DMS79 treated with DMSO at 0.1 percent for 48 hours (cell line): ENCODE data around the gene RPS25.
"Not testable (repeated sequence)": the region's sequence is repeated elsewhere in the genome, so short reads cannot be mapped to it uniquely, and the experiment has no call there.

Experiments used
- DNase-seq: peaks from one replicate; lab custom pipeline; 2025; lab: John Stamatoyannopoulos, UW

Gene RPS25

DNA sequence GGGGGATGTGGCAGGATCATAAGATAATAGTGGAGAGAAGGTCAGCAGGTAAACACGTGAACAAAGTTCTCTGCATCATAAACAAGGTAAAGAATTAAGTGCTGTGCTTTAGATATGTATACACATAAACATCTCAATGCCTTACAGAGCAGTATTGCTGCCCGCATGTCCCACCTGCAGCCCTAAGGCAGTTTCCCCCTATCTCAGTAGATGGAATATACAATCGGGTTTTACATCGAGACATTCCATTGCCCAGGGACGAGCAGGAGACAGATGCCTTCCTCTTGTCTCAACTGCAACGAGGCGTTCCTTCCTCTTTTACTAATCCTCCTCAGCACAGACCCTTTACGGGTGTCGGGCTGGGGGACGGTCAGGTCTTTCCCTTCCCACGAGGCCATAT lies 21.3 kb upstream of the RPS25 start:
- DNase-seq: not testable (repeated sequence)

DNA sequence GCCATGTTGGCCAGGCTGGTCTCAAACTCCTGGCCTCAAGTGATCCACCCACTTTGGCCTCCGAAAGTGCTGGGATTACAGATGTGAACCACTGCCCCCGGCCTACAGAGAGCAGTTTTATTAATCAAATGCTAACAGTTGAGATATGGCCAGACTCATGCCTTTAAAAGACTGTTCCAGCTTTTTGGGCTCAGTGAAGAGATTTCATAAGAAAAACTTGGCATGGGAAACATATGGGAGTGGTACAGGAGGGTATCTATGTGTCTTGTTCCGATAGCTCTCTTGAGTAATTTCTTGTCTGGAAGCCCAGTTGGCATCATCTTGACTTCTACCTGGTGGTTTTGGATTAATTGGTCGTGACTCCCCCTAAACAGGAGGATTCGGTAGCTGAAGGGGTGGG lies 20.7 kb upstream of the RPS25 start:
- DNase-seq: no peak

DNA sequence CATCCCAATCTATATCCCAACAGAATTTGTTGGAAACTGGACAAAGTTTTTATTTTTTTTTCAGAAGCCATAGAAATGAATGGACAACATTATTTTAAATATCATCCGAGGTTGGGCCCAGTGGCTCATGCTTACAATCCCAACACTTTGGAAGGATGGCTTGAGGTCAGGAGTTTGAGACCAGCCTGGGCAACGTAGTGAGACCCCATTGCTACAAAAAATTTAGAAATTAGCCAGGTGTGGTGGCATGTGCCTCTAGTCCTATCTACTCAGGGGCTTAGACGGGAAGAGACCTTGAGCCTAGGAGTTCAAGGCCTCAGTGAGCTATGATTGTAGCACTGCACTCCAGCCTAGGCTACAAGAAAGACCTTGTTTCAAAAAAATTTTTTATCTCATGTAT lies 16.7 kb upstream of the RPS25 start:
- DNase-seq: no peak

DNA sequence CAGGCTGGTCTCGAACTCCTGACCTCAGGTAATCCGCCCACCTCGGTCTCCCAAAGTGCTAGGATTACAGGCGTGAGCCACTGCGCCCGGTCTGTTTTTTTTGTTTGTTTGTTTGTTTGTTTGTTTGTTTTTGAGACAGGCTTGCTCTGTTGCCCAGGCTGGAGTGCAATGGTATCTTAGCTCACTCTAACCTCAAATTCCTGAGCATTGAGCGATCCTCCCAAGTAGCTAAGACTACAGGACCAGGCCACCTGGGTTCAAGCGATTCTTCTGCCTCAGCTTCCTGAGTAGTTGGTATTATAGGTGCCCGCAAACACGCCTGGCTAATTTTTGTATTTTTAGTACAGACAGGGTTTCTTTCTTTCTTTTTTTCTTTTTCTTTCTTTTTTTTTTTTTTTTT lies 15.3 kb upstream of the RPS25 start:
- DNase-seq: not testable (repeated sequence)

DNA sequence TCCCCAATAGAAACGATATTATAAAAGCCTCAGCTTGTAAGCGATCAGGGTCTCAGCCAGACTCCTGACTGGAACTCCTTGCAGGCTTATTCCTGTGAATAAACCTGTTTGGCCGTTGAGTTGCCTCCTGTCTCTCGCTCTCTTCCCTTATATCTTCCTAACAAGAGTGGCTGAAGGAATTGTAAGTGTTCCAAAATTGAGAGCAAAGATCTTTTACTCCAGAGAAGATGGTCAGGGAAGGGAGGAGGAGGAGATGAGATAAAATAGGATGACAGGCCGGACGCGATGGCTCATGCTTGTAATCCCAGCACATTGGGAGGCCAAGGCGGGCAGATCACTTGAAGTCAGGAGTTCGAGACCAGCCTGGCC lies 13.8 kb upstream of the RPS25 start:
- no peak for DNase-seq

DNA sequence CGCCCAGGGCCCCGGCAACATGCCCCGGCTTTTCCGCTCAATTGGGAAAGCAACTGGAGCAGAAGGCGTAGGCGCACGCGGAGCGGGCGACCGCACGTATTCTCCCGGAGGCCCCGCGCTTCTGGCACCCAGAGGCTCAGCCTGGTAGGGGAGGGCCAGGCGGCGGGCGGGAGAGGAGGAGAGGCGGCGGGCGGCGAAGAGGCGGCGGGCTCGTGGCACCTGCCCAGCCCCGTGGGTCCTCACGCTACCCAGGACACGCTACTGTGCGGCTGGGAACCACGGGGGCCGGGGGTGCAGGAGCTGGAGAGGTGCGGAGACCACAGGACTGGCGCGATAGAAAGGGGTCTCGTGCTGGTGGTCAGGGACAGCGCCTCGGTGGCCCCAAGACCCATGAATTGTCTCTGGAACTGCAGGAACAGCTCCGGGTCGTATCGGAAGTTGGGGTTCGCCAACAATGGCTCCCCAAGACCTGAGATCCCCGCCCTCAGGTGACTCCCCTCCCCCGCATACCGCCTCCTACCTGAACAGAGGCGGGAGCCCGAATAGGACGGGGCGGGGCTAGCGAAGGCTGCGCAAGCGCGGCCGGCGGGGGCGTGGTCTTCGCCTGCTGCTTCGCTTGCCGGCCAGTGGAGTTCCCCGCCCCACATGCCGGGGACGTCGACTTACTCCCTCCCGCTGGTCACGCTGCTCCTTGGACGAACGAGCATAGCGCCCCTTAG lies 12.3 kb upstream of the RPS25 start, which contains the start of gene SLC37A4:
Gene SLC37A4, minus strand, starts transcription at position 549 of the 719 bp plus-strand sequence.
- DNase-seq: peak; percentile 98

DNA sequence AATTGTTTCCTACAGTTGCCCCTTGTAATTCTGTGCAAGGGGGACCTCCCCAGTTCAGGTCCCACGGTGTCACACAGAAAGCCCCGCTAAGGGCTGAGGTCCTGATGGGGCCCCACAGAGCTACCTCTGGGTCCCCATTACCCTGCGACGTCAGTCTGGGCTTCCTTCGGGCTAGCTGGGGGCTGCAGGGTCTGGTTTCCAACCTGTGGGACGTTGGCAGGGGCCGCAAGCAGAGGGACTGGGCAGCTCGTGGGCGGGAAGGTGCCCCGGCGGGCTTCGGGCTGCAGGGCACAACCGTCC lies 11.8 kb upstream of the RPS25 start:
- DNase-seq: no peak

DNA sequence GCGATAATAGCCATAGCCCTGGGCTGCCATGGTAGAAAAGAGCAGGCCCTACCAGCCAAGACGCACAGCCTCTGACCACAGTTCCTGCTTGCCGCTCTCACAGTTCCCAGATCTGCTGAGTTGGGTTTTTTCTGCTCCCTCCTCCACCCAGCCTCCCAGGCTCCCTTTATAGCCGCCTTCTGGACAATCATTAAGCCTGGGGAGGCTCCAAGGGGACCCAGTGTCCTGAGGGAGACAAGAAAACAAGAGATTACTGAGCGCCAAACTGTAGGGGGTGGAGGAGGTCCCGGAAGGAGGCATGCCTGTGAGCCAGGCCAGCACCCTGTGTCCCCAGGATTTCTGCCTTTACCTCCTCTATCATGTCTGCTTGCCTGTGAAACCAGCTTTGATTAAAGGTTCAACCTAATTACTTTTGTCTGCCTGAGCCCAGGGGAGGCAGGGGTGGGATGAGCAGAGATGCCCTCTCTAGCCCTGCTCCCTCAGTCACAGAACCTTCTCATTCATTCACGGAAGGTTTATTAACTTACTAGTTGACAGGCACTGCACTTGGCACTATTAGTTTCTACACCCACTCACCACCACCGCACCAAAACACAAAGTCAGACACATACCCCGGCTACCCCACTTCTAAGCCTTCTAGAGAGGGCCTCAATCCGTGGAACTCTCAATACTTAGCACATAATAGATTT lies 11.3 kb upstream of the RPS25 start:
- DNase-seq: peak; percentile 28

DNA sequence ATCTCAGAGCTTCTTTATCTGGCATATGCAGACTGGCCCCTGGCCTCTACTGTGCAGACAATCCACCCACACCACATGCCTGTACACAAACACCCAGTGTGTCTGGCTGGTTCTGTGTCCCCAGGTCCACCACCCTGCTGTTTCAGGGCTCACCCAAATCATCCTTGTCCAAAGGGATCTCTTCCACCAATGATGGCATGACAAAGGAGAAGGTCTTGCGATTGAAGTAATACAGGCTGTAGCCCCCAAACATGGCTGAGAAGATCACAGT lies 10.9 kb upstream of the RPS25 start:
- DNase-seq: no peak

DNA sequence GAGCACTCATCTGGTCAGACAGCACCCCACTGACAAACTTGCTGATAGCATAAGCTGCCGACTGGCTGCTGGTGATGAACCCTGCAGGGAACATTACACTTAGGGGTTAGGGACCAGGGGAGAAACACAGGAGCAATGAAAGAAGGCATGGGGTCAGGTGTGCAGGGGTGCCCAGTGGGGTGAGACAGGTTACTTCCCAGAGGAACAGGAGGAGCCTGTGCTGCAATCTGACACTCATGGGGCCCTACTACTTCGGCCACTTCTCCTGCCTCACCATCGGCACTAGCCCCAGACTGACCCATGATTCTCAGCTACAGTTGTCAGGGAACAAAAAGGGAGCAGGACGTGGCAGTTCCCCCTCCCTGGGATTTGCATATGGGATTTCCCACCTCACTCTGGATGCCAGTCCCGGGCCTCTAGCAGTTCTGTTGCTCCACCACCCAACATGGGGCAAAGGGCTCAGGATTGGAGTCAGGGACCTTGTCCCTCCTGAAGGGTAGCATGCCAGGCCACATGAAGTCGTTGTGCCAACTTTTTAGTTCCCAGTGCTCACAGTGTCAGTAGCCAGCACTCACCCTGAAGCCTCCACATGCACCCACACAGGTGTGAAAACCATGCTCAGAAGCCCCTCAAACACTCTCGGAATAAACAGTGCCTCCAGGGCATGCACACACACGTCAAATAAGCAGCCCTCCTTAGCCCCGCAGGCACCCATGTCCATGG lies 10.4 kb upstream of the RPS25 start:
- no peak for DNase-seq

DNA sequence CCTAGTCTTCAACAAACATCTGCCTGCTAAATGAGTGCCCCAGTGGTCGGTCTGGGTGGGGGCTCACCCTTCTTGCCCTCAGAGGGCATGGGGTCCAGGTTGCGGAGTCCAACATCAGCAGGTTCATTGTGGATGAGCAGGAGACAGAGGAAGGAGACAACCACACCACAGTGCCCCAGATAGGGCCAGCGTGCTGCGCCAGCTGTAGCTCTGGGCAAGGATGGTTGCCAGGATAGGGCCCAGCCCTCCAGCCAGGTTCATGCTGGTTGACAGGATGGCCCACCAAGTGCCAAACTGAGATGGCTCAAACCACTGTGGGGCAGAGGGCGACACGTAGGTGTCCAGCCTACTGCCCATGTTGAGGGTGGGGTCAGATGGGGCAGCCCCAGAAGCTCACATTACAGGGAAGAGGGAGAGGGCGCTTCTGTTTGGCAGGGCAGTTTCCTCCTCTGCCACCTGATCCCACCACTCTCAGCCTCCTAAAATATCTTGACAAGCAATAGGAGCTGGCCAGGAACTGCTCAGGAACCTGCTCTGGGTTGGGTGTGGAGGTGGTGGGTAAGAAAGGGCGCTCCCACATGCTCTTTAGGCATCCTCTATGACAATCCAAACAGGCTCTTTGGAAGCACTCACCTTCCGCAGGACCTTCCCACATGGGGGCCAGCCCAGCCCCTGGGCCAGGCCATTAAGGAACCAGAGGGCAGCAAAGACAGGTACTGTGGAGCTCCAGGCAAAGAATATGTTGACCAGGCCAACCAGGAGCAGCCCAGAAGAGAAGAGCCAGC lies 9.6 kb upstream of the RPS25 start:
- no peak for DNase-seq

DNA sequence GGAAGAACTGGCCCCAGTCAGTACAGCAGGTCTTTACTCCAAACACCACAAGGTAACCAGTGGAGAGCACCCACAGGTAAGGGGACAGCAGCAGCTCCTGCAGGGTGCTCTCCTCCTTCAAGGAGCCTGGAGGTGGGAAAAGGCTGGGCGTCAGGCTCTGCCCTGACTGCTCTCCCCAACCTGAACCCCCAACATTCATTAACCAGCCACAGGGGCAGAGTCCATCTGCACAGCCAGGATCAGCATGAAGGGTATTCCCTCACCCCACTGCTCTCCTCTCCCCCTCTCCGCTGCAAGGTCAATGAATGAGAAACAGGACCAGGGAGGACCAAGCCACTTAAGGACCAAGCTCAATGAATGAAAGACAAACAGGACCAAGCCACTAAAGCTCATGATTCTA lies 8.8 kb upstream of the RPS25 start:
- DNase-seq: no peak

DNA sequence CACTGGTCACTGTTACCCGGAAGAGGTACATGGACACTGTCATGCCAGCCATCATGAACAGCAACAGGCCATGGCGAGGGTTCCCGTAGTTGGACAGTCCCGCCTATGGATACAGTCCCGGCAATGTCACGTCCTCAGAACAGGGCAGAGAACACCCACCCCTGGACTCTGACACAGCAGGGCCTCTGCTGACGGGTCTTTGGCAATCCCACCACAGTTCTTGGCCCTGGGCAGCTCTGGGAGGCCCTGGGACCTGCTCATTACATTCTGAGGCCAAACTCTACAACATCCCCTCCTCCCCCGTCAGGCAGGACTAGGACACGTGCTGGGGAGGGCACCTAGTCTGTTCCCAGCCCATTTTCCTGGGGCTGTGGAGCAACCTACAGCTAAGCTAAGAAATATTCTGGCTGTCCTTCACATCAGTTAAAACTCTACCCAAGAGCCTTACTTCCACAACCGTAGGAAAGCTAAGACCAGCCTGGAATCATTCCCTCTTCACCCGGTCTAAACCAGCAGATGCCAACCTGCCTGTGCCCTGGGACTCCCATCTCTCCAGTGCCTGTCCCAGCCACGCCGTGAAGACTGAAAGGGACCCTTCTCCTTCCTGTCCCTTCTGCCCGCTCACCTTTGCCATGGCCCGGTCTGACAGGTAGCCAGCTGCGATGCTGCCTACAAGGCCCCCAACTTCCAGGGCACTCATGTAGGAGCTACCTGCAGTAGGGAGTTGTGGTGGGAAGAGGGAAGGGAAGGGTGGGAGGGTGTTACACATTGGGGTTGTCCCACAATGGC lies 8.0 kb upstream of the RPS25 start:
- no peak for DNase-seq

DNA sequence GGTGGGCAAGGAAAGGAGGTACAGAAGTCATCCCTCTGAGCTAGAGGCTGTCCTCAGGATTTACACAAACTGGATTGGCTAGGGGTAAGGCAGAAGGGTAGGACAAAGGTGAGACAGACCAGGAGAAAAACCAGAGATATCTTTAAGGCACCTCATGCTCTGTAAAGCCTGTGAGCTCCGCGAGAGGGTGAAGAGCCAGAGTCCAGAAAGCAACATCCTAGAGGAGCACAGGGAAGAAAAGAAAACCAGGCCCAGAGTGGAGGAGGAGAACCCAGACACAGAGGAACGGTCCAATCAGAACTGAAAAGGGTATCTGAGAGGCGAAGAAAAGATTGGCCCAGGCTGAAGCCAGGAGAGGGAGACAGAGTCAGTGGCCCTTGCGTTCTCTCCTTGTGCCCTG lies 7.4 kb upstream of the RPS25 start:
- DNase-seq: no peak

DNA sequence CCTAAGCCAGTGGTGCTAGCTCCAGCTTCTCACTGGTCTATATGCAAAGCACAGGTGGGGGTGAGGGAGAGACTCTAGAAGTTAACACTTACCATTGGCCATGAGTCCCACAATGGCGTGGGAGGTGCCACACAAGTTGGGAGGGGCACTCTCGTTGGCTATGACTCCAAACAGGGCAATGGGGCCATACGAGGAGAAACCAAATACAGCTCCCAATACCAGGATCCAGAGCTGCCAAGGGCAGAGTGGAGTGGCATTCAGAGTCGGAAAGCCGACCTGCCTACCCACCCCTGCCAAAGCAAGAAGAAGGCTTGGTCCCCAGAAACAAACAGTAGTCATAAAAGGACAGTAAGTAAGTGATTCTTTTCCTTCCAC lies 6.9 kb upstream of the RPS25 start:
- DNase-seq: no peak

DNA sequence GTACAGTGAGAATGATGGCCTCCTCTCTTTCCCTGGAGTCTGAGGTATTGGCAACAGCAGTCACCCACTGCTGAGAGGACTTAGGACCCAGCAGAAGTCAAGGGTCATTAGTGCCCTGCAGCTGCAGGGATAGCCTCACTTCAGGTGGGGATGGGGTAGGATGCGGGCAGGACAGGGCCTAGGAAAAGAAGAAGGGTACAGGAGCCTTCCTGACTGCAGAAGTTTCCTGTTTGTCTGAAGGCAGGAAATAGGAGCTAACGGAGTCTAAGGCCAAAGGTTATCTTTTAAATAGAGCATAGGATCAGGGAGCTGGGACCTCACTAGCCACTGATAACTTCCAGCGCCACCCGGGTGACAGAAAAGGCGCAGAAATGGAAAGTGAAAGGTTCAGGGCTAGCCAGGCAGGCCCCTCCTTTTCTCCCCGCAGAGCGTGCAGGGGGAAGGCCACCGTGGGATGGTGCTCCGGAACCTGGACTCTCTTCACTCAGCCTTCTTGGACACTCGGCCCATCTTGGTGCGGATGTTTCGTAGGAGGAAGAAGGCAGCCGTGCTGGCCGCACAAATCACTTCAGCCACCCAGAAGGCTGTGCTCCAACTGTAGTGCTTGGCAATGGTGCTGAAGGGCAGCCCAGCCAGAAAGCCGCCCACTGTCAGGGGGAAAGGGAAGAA lies 6.4 kb upstream of the RPS25 start:
- DNase-seq: no peak

DNA sequence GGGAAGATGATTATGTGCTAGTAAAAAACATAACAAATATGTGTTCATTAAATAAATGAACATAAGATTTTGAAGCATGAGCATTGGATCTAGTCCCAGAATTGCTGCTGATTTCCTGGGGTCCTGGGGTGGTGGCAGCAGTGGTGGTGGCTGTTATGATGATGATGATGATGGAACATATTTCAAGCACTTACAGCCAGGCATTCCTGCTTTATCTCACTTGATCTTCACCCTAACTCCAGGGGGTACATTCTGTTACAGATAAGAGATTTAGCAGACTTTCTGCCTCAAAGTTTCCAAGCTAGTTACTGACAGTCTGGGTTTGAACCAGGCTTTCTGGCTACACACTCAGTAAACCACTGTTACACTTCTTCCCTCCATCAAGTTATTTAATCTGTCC lies 5.6 kb upstream of the RPS25 start:
- DNase-seq: no peak

DNA sequence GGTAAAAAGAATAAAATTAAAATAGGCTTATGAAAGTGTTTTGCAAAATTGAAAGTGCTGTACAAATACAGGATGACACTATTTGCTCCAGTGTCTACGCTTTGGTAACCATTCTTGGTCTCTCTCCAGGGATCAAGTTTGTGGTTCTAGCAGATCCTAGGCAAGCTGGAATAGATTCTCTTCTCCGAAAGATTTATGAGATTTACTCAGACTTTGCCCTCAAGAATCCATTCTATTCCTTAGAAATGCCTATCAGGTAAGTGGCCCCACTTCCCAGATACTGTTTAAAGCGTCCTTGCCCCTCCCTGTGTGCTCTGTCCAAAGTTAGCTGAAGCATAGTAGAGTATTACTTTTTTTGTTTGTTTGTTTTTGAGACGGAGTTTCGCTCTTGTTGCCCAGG lies 3.5 kb upstream of the RPS25 start:
- DNase-seq: no peak

DNA sequence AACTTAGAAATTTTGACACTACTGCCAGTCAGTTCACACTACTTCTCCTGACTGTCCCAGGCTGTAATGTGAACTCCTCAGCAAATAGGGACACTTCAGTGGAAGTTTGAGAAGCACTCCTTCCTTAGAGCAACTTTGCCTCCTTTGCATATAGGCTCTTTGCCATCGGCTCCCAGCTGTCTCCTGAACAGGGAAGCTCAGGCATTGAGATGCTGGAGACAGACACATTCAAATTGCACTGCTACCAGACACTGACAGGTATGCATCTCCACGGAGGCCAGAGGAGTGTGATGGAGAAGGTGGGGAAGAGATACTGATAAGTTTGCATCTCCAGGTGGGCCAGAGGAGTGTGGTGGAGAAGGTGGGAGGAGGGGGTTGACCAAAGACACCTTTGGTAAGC lies 1.9 kb upstream of the RPS25 start:
- no peak for DNase-seq

DNA sequence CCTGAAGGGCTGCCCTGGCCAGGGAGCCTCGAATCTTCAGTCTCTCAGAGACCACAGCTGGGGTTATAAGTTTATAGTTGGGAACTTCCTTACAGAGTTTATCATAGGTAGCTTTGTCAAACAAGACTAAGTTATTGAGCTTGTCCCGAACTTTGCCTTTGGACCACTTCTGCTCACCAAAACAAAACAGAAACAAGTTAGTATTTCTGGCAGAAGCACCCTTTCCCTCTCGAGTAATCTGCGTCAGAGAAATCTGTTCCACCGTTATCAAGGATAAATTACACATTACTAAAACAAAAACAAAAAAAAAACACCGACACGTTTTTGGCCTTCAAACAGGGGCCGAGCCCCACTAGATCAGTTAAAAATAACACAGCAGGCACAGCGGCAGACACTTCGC lies 766 bp downstream of the RPS25 start:
- not testable (repeated sequence) for DNase-seq

DNA sequence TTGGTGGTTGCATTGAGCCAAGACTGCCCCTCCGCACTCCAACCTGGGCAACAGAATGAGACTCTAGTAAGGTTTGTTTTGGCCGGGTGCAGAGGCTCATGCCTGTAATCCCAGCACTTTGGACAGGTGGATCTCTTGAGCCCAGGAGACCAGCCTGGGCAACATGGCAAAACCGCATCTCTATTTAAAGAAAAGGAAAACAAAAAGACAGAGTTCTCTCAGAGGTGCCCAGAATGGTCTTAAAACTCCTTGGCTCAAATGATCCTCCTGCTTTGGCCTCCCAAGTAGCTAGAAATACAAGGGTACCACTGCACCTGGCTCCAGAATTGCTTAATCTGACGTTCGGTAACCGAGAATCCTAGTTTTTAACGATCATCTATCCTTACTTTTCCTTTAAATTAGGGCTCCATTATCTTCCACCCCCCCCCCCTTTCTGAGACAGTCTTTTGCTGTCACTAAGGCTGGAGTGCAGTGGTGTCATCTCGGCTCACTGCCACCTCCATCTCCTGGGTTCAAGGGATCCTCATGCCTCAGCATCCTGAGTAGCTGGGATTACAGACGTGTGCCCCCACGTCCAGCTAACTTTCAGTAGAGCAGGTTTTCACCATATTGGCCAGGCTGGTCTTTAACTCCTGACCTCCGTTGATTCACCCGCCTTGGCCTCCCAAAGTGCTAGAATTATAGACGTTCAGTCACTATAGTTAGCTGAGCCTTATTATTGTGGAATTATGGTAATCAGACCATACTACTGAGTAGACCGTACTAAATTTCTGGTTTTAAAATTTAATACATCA lies 1.7 kb downstream of the RPS25 start:
- DNase-seq: no peak
